HepG2 (cell line): Measurements from ENCODE around the gene NHP2.

Experiments
- ARNT ChIP-seq: fragments of 450-650 bp; IDR thresholded peaks from 2 replicates; pipeline ENCODE4 v1.6.1; 2017
- BRCA1 ChIP-seq: sonication (generic); formaldehyde crosslinking; IDR thresholded peaks from 2 replicates; pipeline ENCODE4 v1.4.0; 2020; ENCODE audit warnings: missing genetic modification reagents
- CAMTA2 ChIP-seq: sonication (generic); formaldehyde crosslinking; IDR thresholded peaks from 2 replicates; pipeline ENCODE4 v1.4.0; 2020; ENCODE audit warnings: mild to moderate bottlenecking, missing genetic modification reagents, borderline replicate concordance
- ETV5 ChIP-seq: IDR thresholded peaks from 2 replicates; pipeline ENCODE4 v1.6.1; 2018; ENCODE audit warnings: missing biosample characterization, missing genetic modification reagents, inconsistent platforms, borderline replicate concordance
- GABPB1 ChIP-seq: IDR thresholded peaks from 2 replicates; pipeline ENCODE4 v1.6.1; 2016; ENCODE audit warnings: mild to moderate bottlenecking, missing genetic modification reagents, moderate library complexity, missing compliant biosample characterization
- MYC ChIP-seq: sonication (generic); formaldehyde crosslinking; IDR thresholded peaks from 2 replicates; pipeline ENCODE4 v1.9.0; 2021; ENCODE audit warnings: missing genetic modification reagents, borderline replicate concordance
- SKI ChIP-seq: fragments of 450-650 bp; IDR thresholded peaks from one replicate; pipeline ENCODE4 v1.6.1; 2018; ENCODE audit warnings: mild to moderate bottlenecking; ENCODE audit not compliant: partially characterized antibody
- TF ChIP-seq, protein P1 (sequence below): sonication (generic); formaldehyde crosslinking; IDR thresholded peaks from 2 replicates; pipeline ENCODE4 v1.9.0; 2021; ENCODE audit warnings: missing genetic modification reagents, mild to moderate bottlenecking, borderline replicate concordance
- TF ChIP-seq, protein P2 (sequence below): sonication (generic); formaldehyde crosslinking; IDR thresholded peaks from 2 replicates; pipeline ENCODE4 v1.5.0; 2020; ENCODE audit warnings: mild to moderate bottlenecking, missing genetic modification reagents, moderate library complexity

DNA sequence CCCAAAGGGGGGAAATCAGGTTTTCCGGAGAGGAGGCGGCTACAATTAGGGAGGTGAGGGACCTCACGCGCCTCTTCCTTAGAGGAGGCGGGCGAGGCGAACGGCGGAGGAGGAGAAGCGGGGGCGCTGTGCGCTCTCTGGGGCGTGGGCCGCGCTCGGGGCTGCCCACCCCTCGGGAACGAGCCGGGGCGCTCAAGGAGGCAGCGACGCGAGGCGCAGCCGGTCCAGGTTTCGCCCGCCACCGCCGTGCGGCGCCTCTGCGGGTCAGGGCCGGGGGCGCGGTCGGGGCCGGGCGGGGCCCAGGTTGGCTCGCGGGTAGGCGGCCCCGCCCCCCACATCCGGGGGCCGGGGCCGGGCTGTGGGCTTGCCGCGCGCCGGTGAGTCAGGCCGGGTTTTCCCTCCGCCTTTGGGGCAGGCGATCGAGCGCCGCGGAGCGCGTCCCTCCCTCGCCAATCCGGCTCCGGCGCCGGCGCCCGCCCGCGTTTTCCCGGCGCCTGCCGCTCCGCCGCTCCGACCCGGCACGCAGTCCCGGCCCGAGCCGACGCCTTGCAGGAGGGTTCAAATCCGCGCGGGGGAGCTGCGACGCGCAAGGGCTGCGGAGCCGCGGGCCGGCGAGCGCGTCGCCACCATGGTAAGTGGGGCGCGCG is 40.4 kb downstream of the NHP2 start, which contains the start of gene N4BP3:
- no peak for TF ChIP-seq ETV5
- TF ChIP-seq MYC, result no peak
- no peak for TF ChIP-seq GABPB1
- no peak for TF ChIP-seq ARNT
- TF ChIP-seq CAMTA2, result no peak
- TF ChIP-seq, protein P1, sequence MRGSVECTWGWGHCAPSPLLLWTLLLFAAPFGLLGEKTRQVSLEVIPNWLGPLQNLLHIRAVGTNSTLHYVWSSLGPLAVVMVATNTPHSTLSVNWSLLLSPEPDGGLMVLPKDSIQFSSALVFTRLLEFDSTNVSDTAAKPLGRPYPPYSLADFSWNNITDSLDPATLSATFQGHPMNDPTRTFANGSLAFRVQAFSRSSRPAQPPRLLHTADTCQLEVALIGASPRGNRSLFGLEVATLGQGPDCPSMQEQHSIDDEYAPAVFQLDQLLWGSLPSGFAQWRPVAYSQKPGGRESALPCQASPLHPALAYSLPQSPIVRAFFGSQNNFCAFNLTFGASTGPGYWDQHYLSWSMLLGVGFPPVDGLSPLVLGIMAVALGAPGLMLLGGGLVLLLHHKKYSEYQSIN, result no peak
- TF ChIP-seq SKI, result peak; percentile 11
- TF ChIP-seq, protein P2, sequence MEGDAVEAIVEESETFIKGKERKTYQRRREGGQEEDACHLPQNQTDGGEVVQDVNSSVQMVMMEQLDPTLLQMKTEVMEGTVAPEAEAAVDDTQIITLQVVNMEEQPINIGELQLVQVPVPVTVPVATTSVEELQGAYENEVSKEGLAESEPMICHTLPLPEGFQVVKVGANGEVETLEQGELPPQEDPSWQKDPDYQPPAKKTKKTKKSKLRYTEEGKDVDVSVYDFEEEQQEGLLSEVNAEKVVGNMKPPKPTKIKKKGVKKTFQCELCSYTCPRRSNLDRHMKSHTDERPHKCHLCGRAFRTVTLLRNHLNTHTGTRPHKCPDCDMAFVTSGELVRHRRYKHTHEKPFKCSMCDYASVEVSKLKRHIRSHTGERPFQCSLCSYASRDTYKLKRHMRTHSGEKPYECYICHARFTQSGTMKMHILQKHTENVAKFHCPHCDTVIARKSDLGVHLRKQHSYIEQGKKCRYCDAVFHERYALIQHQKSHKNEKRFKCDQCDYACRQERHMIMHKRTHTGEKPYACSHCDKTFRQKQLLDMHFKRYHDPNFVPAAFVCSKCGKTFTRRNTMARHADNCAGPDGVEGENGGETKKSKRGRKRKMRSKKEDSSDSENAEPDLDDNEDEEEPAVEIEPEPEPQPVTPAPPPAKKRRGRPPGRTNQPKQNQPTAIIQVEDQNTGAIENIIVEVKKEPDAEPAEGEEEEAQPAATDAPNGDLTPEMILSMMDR (CRISPR knock-in tag), result no peak
- no peak for TF ChIP-seq BRCA1 (CRISPR knock-in tag)
